Vagina (tissue), 2 donors: ENCODE results near the gene CENPW.

Source experiments
- POLR2A ChIP-seq, 2 donors: fragments of 450-650 bp; IDR thresholded peaks; one replicate each; pipeline ENCODE4 v1.6.1; 2017; ENCODE audit warnings: antibody characterized with exemption in 2 of 2, mild to moderate bottlenecking in 2 of 2, moderate library complexity in 2 of 2
- TF ChIP-seq, protein P1 (sequence below), 3 experiments: fragments of 450-650 bp in 2 of 3; fragments of 200-600 bp in 1 of 3; sonication (generic) in 1 of 3; IDR thresholded peaks; one replicate each; pipeline ENCODE4 v1.5.1; 2017 to 2019; ENCODE audit warnings: antibody characterized with exemption in 3 of 3, mild to moderate bottlenecking in 2 of 3, moderate library complexity in 2 of 3

DNA sequence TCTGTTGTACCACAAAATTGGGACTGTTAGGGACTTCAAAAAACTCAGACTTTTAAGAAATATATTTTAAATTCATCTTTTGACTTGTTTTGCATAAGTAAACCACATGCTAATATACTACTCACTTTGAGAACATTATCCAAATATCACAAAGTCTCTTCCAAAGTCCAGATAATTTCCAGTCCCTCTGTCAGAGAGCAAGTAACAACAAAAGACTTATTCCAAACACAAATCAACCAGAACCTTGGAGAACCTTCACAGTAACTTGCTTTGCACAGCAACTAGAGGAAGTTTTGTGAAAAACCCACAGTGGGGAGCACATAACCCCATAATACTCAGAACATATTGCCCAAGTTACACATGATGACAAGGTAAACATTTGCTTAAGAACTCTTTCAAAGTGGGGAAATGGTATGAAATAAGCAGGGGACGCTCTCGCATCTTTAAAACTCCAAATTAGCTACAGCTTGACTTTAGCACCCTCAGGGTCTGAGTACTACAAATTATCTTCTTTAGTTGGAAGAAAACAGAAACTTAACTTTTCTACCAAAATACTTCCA is 37.8 kb downstream of the CENPW start:
- TF ChIP-seq, protein P1, sequence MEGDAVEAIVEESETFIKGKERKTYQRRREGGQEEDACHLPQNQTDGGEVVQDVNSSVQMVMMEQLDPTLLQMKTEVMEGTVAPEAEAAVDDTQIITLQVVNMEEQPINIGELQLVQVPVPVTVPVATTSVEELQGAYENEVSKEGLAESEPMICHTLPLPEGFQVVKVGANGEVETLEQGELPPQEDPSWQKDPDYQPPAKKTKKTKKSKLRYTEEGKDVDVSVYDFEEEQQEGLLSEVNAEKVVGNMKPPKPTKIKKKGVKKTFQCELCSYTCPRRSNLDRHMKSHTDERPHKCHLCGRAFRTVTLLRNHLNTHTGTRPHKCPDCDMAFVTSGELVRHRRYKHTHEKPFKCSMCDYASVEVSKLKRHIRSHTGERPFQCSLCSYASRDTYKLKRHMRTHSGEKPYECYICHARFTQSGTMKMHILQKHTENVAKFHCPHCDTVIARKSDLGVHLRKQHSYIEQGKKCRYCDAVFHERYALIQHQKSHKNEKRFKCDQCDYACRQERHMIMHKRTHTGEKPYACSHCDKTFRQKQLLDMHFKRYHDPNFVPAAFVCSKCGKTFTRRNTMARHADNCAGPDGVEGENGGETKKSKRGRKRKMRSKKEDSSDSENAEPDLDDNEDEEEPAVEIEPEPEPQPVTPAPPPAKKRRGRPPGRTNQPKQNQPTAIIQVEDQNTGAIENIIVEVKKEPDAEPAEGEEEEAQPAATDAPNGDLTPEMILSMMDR (IDR thresholded peaks at IDR 0.05), result no peak
- TF ChIP-seq POLR2A (IDR thresholded peaks at IDR 0.05), result no peak
